ENCODE data around the gene CHST11.

GRCh38 chr12:104596134-104596799 lies 139.5 kb downstream of the CHST11 start:
- TF ChIP-seq CTCF (IDR thresholded peaks at IDR 0.05): no peak
- no peak for TF ChIP-seq ZFX (IDR thresholded peaks at IDR 0.05; ENCODE audit: borderline replicate concordance)

Data from 22Rv1 (cell line).